ENCODE results near the gene NEU2.

DNA sequence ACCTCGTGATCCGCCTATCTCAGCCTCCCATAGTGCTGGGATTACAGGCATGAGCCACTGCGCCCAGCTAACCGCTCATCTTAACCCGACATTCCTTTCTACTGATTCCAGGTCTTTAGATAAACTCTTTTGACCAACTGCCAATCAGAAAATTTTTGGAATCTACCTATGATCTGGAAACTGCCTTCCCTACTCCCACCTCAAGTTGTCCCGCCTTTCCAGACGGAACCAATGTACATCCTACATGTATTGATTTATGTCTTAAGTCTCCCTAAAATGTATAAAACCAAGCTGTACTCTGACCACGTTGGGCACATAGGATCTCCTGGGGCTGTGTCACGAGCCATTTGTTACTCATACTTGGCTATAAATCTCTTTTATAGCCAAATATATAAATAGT is 3.2 kb upstream of the NEU2 start:
- TF ChIP-seq EZH2 (IDR thresholded peaks at IDR 0.05; ENCODE audit: borderline replicate concordance, low read length): no peak
- TF ChIP-seq, protein P1, sequence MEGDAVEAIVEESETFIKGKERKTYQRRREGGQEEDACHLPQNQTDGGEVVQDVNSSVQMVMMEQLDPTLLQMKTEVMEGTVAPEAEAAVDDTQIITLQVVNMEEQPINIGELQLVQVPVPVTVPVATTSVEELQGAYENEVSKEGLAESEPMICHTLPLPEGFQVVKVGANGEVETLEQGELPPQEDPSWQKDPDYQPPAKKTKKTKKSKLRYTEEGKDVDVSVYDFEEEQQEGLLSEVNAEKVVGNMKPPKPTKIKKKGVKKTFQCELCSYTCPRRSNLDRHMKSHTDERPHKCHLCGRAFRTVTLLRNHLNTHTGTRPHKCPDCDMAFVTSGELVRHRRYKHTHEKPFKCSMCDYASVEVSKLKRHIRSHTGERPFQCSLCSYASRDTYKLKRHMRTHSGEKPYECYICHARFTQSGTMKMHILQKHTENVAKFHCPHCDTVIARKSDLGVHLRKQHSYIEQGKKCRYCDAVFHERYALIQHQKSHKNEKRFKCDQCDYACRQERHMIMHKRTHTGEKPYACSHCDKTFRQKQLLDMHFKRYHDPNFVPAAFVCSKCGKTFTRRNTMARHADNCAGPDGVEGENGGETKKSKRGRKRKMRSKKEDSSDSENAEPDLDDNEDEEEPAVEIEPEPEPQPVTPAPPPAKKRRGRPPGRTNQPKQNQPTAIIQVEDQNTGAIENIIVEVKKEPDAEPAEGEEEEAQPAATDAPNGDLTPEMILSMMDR (conservative IDR thresholded peaks at IDR 0.05 in 1 of 2, IDR thresholded peaks at IDR 0.05 in 1 of 2; ENCODE audit: extremely low read depth in 1 of 2, insufficient read depth in 1 of 2, low read depth in 1 of 2, low read length in 2 of 2): no peak

Data from mammary epithelial cell (primary cell).